ENCODE measurements around the gene SLC39A11. TPM values are rescaled to one million over a fixed set of nuclear protein-coding genes. Genes with fewer than 3 reads are reported as not detected.

Gene SLC39A11
- polyA plus RNA-seq, 1 of the 3 experiments (the other 2 are of a cell fraction) = 23.5 TPM

DNA sequence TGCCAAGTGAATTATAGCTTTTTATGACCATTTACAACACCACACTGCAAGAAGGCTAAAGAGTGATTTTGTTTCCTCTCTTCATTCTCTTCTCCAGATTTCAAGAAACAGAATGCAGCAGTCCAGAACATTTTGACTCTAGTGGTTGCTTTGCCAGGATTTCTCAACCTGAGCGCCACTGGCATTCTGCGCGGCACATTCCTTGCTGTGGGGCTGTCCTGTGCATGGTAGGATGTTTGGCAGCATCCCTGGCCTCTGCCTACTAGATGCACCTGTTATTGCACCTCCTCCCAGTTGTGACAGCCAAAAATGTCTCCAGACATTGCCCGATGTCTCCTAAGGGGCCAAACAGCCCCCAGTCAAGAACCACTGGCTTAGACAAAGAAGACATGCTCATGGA is 25.7 kb upstream of the SLC39A11 start:
- Histone ChIP-seq H3K9me3 (no peaks in the 10 kb centered on the region), H3K36me3 (replicated peaks in 1 of 2; ENCODE audit: control insufficient read depth in 1 of 2, insufficient read depth in 2 of 2, low read length in 1 of 2) (no peaks in the 10 kb centered on the region), H4K20me1 (ENCODE audit: insufficient read depth) (no peaks in the 10 kb centered on the region), H3K9ac (no peak overlapping the region), H2AFZ (ENCODE audit: low read depth) (no peak overlapping the region), H3K4me1 (ENCODE audit: control insufficient read depth in 1 of 2, insufficient read depth in 2 of 2, low read depth in 1 of 2, low read length in 1 of 2) (peaks cover 0 to 19% of the 10 kb centered on the region in 2 experiments; a peak in 1 of 4 replicates), H3F3A (replicated peaks; ENCODE audit: insufficient read depth) (no peaks in the 10 kb centered on the region), H3K9me2 (no peaks in the 10 kb centered on the region), H3K4me3 (ENCODE audit: low read depth in 2 of 2, low read length in 1 of 2) (no peak overlapping the region), H3K27ac (ENCODE audit: low read depth in 2 of 2, low read length in 1 of 2) (peak overlapping the region in 1 of 2 experiments; percentile 75; a peak in 2 of 4 replicates), H3K4me2 (no peak overlapping the region), H3K79me2 (ENCODE audit: insufficient read depth) (no peaks in the 10 kb centered on the region), H3K27me3 (ENCODE audit: insufficient read depth) (no peaks in the 10 kb centered on the region)
- TF ChIP-seq, protein P1, sequence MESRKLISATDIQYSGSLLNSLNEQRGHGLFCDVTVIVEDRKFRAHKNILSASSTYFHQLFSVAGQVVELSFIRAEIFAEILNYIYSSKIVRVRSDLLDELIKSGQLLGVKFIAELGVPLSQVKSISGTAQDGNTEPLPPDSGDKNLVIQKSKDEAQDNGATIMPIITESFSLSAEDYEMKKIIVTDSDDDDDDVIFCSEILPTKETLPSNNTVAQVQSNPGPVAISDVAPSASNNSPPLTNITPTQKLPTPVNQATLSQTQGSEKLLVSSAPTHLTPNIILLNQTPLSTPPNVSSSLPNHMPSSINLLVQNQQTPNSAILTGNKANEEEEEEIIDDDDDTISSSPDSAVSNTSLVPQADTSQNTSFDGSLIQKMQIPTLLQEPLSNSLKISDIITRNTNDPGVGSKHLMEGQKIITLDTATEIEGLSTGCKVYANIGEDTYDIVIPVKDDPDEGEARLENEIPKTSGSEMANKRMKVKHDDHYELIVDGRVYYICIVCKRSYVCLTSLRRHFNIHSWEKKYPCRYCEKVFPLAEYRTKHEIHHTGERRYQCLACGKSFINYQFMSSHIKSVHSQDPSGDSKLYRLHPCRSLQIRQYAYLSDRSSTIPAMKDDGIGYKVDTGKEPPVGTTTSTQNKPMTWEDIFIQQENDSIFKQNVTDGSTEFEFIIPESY (IDR thresholded peaks at IDR 0.05; ENCODE audit: borderline replicate concordance, low read depth) = no peak
- DNase-seq = no peak
- POLR2A ChIA-PET = no interaction called here
- WGBS (ENCODE audit: low lambda C conversion rate) = 96% methylated on average over 4 of the region's 4 CpGs
- CTCF ChIA-PET = interaction anchor here (0.7 to 1.6 kb wide), 7 partner anchors 9 to 391 kb away, joined by 3 to 5 read pairs (median 3); no protein-coding TSS in a partner anchor

DNA sequence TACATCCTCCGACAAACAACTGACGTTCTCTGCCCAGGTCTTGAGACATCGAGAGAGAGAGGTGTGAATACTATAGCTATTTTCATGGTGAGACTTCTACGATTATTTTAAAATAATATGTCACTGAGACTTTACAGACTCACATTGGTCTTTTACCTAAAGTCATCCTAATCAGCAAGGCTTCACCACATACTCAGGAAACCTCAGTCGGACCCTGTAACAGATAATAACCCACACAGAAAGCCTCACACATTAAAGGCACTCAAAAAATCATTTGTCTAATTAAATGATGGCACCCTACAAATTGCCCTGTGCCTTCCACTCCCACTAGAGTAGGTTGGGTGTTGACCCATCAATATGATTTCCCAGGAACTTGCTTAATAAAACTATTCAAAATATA is 19.8 kb upstream of the SLC39A11 start:
- Histone ChIP-seq H3K79me2 (ENCODE audit: insufficient read depth) (no peaks in the 10 kb centered on the region), H2AFZ (ENCODE audit: low read depth) (no peak overlapping the region), H3K9ac (no peak overlapping the region), H4K20me1 (ENCODE audit: insufficient read depth) (no peaks in the 10 kb centered on the region), H3K9me2 (no peaks in the 10 kb centered on the region), H3K27me3 (ENCODE audit: insufficient read depth) (no peaks in the 10 kb centered on the region), H3K4me2 (no peak overlapping the region), H3K27ac (ENCODE audit: low read depth in 2 of 2, low read length in 1 of 2) (no peak overlapping the region), H3K4me3 (ENCODE audit: low read depth in 2 of 2, low read length in 1 of 2) (no peak overlapping the region), H3F3A (replicated peaks; ENCODE audit: insufficient read depth) (no peaks in the 10 kb centered on the region), H3K4me1 (ENCODE audit: control insufficient read depth in 1 of 2, insufficient read depth in 2 of 2, low read depth in 1 of 2, low read length in 1 of 2) (no peaks in the 10 kb centered on the region), H3K9me3 (no peaks in the 10 kb centered on the region), H3K36me3 (replicated peaks in 1 of 2; ENCODE audit: control insufficient read depth in 1 of 2, insufficient read depth in 2 of 2, low read length in 1 of 2) (no peaks in the 10 kb centered on the region)
- CTCF ChIA-PET = no interaction called here
- no peak for DNase-seq
- TF ChIP-seq, protein P2, sequence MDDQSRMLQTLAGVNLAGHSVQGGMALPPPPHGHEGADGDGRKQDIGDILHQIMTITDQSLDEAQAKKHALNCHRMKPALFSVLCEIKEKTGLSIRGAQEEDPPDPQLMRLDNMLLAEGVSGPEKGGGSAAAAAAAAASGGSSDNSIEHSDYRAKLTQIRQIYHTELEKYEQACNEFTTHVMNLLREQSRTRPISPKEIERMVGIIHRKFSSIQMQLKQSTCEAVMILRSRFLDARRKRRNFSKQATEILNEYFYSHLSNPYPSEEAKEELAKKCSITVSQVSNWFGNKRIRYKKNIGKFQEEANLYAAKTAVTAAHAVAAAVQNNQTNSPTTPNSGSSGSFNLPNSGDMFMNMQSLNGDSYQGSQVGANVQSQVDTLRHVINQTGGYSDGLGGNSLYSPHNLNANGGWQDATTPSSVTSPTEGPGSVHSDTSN (IDR thresholded peaks at IDR 0.05) = no peak
- TF ChIP-seq TAF1 (IDR thresholded peaks at IDR 0.05; ENCODE audit: borderline replicate concordance, low read depth, low read length) = no peak
- no peak for TF ChIP-seq CHD2 (IDR thresholded peaks at IDR 0.05; ENCODE audit: low read length, partially characterized antibody)
- no peak for TF ChIP-seq SMC3 (IDR thresholded peaks at IDR 0.05; ENCODE audit: low read depth, low read length)
- no peak for TF ChIP-seq GATA2 (CRISPR knock-in tag; IDR thresholded peaks at IDR 0.05)
- no peak for TF ChIP-seq FOSL2 (IDR thresholded peaks at IDR 0.05; ENCODE audit: borderline replicate concordance, low read depth)
- WGBS (ENCODE audit: low lambda C conversion rate) = 91% methylated on average over 5 of the region's 5 CpGs
- POLR2A ChIA-PET = no interaction called here

- Histone ChIP-seq H4K20me1 (ENCODE audit: insufficient read depth) (no peaks in the 10 kb centered on the region), H2AFZ (ENCODE audit: low read depth) (no peak overlapping the region), H3K27me3 (ENCODE audit: insufficient read depth) (no peaks in the 10 kb centered on the region), H3K27ac (ENCODE audit: low read depth in 2 of 2, low read length in 1 of 2) (no peak overlapping the region), H3K4me2 (no peak overlapping the region), H3K9me2 (no peaks in the 10 kb centered on the region), H3K79me2 (ENCODE audit: insufficient read depth) (no peaks in the 10 kb centered on the region), H3K4me3 (ENCODE audit: low read depth in 2 of 2, low read length in 1 of 2) (no peak overlapping the region), H3K9me3 (no peaks in the 10 kb centered on the region), H3K9ac (no peak overlapping the region), H3K4me1 (ENCODE audit: control insufficient read depth in 1 of 2, insufficient read depth in 2 of 2, low read depth in 1 of 2, low read length in 1 of 2) (no peaks in the 10 kb centered on the region), H3F3A (replicated peaks; ENCODE audit: insufficient read depth) (no peaks in the 10 kb centered on the region), H3K36me3 (replicated peaks in 1 of 2; ENCODE audit: control insufficient read depth in 1 of 2, insufficient read depth in 2 of 2, low read length in 1 of 2) (no peaks in the 10 kb centered on the region)
- CTCF ChIA-PET = no interaction called here
- 81% methylated on average over 6 of the region's 6 CpGs for whole genome bisulfite sequencing (ENCODE audit: low lambda C conversion rate)
- DNase-seq = no peak
- POLR2A ChIA-PET = no interaction called here
- TF ChIP-seq EZH2phosphoT487 (IDR thresholded peaks at IDR 0.05; ENCODE audit: borderline replicate concordance, low read depth) = no peak
- TF ChIP-seq FOXJ3 (CRISPR knock-in tag; IDR thresholded peaks at IDR 0.05) = no peak
- no peak for TF ChIP-seq ELF1 (IDR thresholded peaks at IDR 0.05)
- TF ChIP-seq, protein P2 (IDR thresholded peaks at IDR 0.05) = no peak
- no peak for TF ChIP-seq SIN3A (IDR thresholded peaks at IDR 0.05; ENCODE audit: borderline replicate concordance, low read depth, low read length)
- TF ChIP-seq, protein P3, sequence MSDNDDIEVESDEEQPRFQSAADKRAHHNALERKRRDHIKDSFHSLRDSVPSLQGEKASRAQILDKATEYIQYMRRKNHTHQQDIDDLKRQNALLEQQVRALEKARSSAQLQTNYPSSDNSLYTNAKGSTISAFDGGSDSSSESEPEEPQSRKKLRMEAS (IDR thresholded peaks at IDR 0.05; ENCODE audit: low read depth) = no peak
- TF ChIP-seq, protein P4, sequence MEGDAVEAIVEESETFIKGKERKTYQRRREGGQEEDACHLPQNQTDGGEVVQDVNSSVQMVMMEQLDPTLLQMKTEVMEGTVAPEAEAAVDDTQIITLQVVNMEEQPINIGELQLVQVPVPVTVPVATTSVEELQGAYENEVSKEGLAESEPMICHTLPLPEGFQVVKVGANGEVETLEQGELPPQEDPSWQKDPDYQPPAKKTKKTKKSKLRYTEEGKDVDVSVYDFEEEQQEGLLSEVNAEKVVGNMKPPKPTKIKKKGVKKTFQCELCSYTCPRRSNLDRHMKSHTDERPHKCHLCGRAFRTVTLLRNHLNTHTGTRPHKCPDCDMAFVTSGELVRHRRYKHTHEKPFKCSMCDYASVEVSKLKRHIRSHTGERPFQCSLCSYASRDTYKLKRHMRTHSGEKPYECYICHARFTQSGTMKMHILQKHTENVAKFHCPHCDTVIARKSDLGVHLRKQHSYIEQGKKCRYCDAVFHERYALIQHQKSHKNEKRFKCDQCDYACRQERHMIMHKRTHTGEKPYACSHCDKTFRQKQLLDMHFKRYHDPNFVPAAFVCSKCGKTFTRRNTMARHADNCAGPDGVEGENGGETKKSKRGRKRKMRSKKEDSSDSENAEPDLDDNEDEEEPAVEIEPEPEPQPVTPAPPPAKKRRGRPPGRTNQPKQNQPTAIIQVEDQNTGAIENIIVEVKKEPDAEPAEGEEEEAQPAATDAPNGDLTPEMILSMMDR (IDR thresholded peaks at IDR 0.05) = no peak
- TF ChIP-seq RCOR1 (IDR thresholded peaks at IDR 0.05; ENCODE audit: low read length) = no peak
- TF ChIP-seq FOXM1 (IDR thresholded peaks at IDR 0.05; ENCODE audit: low read depth) = no peak
Measured at GRCh38 chr17:73111386-73111785, 18.9 kb upstream of the SLC39A11 start.
